HCT116 (cell line): Measurements from ENCODE around the gene ORM1. TPM values are rescaled to one million over a fixed set of nuclear protein-coding genes. Genes with fewer than 3 reads are reported as not detected.

Experiments
- ATAC-seq: fragments of 200-7000 bp; cut with Tn5 transposase; 2 replicates; pipeline ENCODE4 v1.9.1; 2020; ENCODE audit warnings: mild to moderate bottlenecking, moderate library complexity
- BruUV-seq: library from RNA; stranded (reverse); fragments of 400-500 nt; replicated peaks from 2 replicates; lab custom pipeline; 2021; lab: Mats Ljungman, UMichigan
- CTCF ChIA-PET: fragments of 300-600 bp; sonication (Branson Sonifier 250); formaldehyde crosslinking; loops from one replicate; lab custom pipeline; 2021; ENCODE audit warnings: antibody characterized with exemption; lab: Charles Lee
- POLR2A ChIA-PET: fragments of 300-600, 350-600 bp; sonication (Branson Sonifier 250); formaldehyde crosslinking; loops from one replicate; lab custom pipeline; 2021; ENCODE audit warnings: antibody characterized with exemption; lab: Charles Lee
- RAD21 ChIA-PET, 2 experiments: fragments of 300-600 bp; sonication (Branson Sonifier 250); formaldehyde crosslinking; loops; one replicate each; lab custom pipeline; 2023; ENCODE audit warnings: low total read pairs in 2 of 2; ENCODE audit not compliant: uncharacterized antibody in 2 of 2, unreplicated experiment in 2 of 2, low non-redundant PET in 1 of 2; lab: Charles Lee
- DNase-seq: peaks from one replicate; pipeline ENCODE4 v3.0.0-alpha.2; 2010; ENCODE audit warnings: low read depth, low spot score
- H2AFZ ChIP-seq: fragments of 200-600 bp; shearing (Covaris generic), sonication (generic); 2 replicates; pipeline ENCODE4 v1.6.1; 2017; ENCODE audit warnings: low read depth, mixed run types, mixed read lengths, antibody characterized with exemption, low read length; ENCODE audit not compliant: poor library complexity, severe bottlenecking
- H3K27ac ChIP-seq: 2 replicates; pipeline ENCODE4 v1.5.1; 2012; ENCODE audit warnings: low read depth, low read length
- H3K27me3 ChIP-seq: fragments of 200-600 bp; sonication (generic); 2 replicates; pipeline ENCODE4 v1.6.1; 2016; ENCODE audit warnings: mixed run types, low read length, mixed read lengths; ENCODE audit not compliant: insufficient read depth
- H3K36me3 ChIP-seq, 2 experiments: fragments of 200-500 bp in 1 of 2; fragments of 200-600 bp in 1 of 2; sonication (Bioruptor generic) in 1 of 2; sonication (generic) in 1 of 2; 2 replicates each; pipeline versions ENCODE4 v1.5.1 to v1.6.1; 2014 to 2016; ENCODE audit warnings: low read length in 2 of 2, inconsistent platforms in 1 of 2, mixed read lengths in 1 of 2, mixed run types in 1 of 2; ENCODE audit not compliant: insufficient read depth in 2 of 2, control insufficient read depth in 1 of 2
- H3K4me1 ChIP-seq, 2 experiments: fragments of 200-600 bp in 1 of 2; sonication (generic) in 1 of 2; 2 replicates each; pipeline versions ENCODE4 v1.5.1 to v1.6.1; 2012 to 2017; ENCODE audit warnings: low read length in 2 of 2, inconsistent platforms in 1 of 2, mild to moderate bottlenecking in 1 of 2, mixed read lengths in 1 of 2, mixed run types in 1 of 2, moderate library complexity in 1 of 2; ENCODE audit not compliant: insufficient read depth in 2 of 2, control insufficient read depth in 1 of 2
- H3K4me2 ChIP-seq: fragments of 200-600 bp; sonication (generic); 2 replicates; pipeline ENCODE4 v1.6.1; 2017; ENCODE audit warnings: mixed run types, low read length, mixed read lengths
- H3K4me3 ChIP-seq, 2 experiments: fragments of 200-600 bp in 1 of 2; sonication (generic) in 1 of 2; replicated peaks in 1 of 2; 2 replicates each; pipeline ENCODE4 v1.5.1; 2011 to 2016; ENCODE audit warnings: low read length in 2 of 2, control low read depth in 1 of 2, low read depth in 1 of 2, mild to moderate bottlenecking in 1 of 2, mixed read lengths in 1 of 2, mixed run types in 1 of 2
- H3K79me2 ChIP-seq: fragments of 200-600 bp; sonication (generic); 2 replicates; pipeline ENCODE4 v1.6.1; 2017; ENCODE audit warnings: mild to moderate bottlenecking, mixed run types, low read length, moderate library complexity, mixed read lengths; ENCODE audit not compliant: insufficient read depth
- H3K9ac ChIP-seq: fragments of 200-600 bp; sonication (generic); 2 replicates; pipeline ENCODE4 v1.6.1; 2016; ENCODE audit warnings: low read length, mixed read lengths
- H3K9me2 ChIP-seq: fragments of 200-600 bp; sonication (generic), shearing (Covaris generic); 2 replicates; pipeline ENCODE4 v1.6.1; 2017; ENCODE audit warnings: mixed run types, mild to moderate bottlenecking, moderate library complexity; ENCODE audit not compliant: insufficient read depth
- H3K9me3 ChIP-seq, 2 experiments: fragments of 200-500 bp in 1 of 2; fragments of 200-600 bp in 1 of 2; sonication (Bioruptor generic) in 1 of 2; sonication (generic) in 1 of 2; 2 replicates each; pipeline ENCODE4 v1.6.1; 2014 to 2017; ENCODE audit warnings: low read length in 2 of 2, mixed read lengths in 2 of 2, inconsistent platforms in 1 of 2, low read depth in 1 of 2, mild to moderate bottlenecking in 1 of 2, mixed run types in 1 of 2, moderate library complexity in 1 of 2; ENCODE audit not compliant: control insufficient read depth in 1 of 2, insufficient read depth in 1 of 2
- H4K20me1 ChIP-seq: fragments of 200-600 bp; sonication (generic), shearing (Covaris generic); 2 replicates; pipeline ENCODE4 v1.6.1; 2017; ENCODE audit warnings: mixed run types, mild to moderate bottlenecking, moderate library complexity; ENCODE audit not compliant: insufficient read depth
- ATF3 ChIP-seq: IDR thresholded peaks from 2 replicates; pipeline ENCODE4 v1.6.1; 2012
- CBX3 ChIP-seq: IDR thresholded peaks from 2 replicates; pipeline ENCODE4 v1.6.1; 2012; ENCODE audit warnings: low read depth
- EGR1 ChIP-seq: IDR thresholded peaks from 2 replicates; pipeline ENCODE4 v1.6.1; 2012; ENCODE audit warnings: low read depth
- ELF1 ChIP-seq: IDR thresholded peaks from 2 replicates; pipeline ENCODE4 v1.6.1; 2012; ENCODE audit warnings: low read depth, borderline replicate concordance
- EZH2 ChIP-seq: fragments of 200-600 bp; sonication (generic); IDR thresholded peaks from 2 replicates; pipeline ENCODE4 v1.6.1; 2017; ENCODE audit warnings: antibody characterized with exemption, mixed run types
- EZH2phosphoT487 ChIP-seq: fragments of 200-600 bp; IDR thresholded peaks from 2 replicates; pipeline ENCODE4 v1.6.1; 2018; ENCODE audit warnings: antibody characterized with exemption, borderline replicate concordance
- FOSL1 ChIP-seq: IDR thresholded peaks from 2 replicates; pipeline ENCODE4 v1.6.1; 2012; ENCODE audit warnings: low read depth
- JUND ChIP-seq: IDR thresholded peaks from 2 replicates; pipeline ENCODE4 v1.6.1; 2012
- MAX ChIP-seq: IDR thresholded peaks from 2 replicates; pipeline ENCODE4 v1.6.1; 2012
- POLR2A ChIP-seq: IDR thresholded peaks from 2 replicates; pipeline ENCODE4 v1.7.0; 2011; ENCODE audit warnings: borderline replicate concordance; ENCODE audit not compliant: insufficient read depth, insufficient read length; ENCODE audit errors: extremely low read depth
- POLR2AphosphoS5 ChIP-seq: IDR thresholded peaks from 2 replicates; pipeline ENCODE4 v1.6.1; 2011; ENCODE audit warnings: mild to moderate bottlenecking, low read depth, low read length, moderate library complexity
- RAD21 ChIP-seq: IDR thresholded peaks from 2 replicates; pipeline ENCODE4 v1.6.1; 2012; ENCODE audit warnings: low read depth, mild to moderate bottlenecking
- SIN3A ChIP-seq: IDR thresholded peaks from 2 replicates; pipeline ENCODE4 v1.6.1; 2012; ENCODE audit warnings: low read depth
- SP1 ChIP-seq: IDR thresholded peaks from 2 replicates; pipeline ENCODE4 v1.6.1; 2012; ENCODE audit warnings: low read depth
- SRF ChIP-seq: IDR thresholded peaks from 2 replicates; pipeline ENCODE4 v1.6.1; 2012; ENCODE audit warnings: low read depth
- YY1 ChIP-seq: IDR thresholded peaks from 2 replicates; pipeline ENCODE4 v1.6.1; 2011; ENCODE audit warnings: low read length, low read depth, moderate library complexity, mild to moderate bottlenecking; ENCODE audit not compliant: insufficient replicate concordance; ENCODE audit errors: extremely low read depth
- ZBTB33 ChIP-seq: IDR thresholded peaks from 2 replicates; pipeline ENCODE4 v1.6.1; 2011; ENCODE audit warnings: mild to moderate bottlenecking, low read length, moderate library complexity; ENCODE audit not compliant: insufficient replicate concordance; ENCODE audit errors: extremely low read depth
- ZFX ChIP-seq: fragments of 450-650 bp; IDR thresholded peaks from 2 replicates; pipeline ENCODE4 v1.6.1; 2017
- intact Hi-C: fragments of 100-400 bp; cut with micrococcal nuclease; formaldehyde crosslinking; loops from 2 replicates; pipeline ENCODE4 v1.10.0; 2022
- total RNA-seq: library from RNA; stranded (reverse); gene quantifications from one replicate; pipeline ENCODE4 v1.2.1, GENCODE V29; 2021; ENCODE audit not compliant: unreplicated experiment

ORM1 gene
- total RNA-seq, 1 experiment from 2014 or later = 5.6 TPM

- intact Hi-C loops = no loop called here
- no peak overlapping the region for H3K9ac ChIP-seq
These were observed 36.7 kb upstream of the ORM1 start for GRCh38 chr9:114286146-114286679.

More at GRCh38 chr9:114286146-114286679, 36.7 kb upstream of the ORM1 start:
- BruUV-seq = no TSS peak
- TF ChIP-seq ZBTB33 (no peak), ATF3 (no peak), SP1 (no peak), FOSL1 (no peak), ELF1 (no peak), RAD21 (no peak), CBX3 (no peak), EGR1 (no peak), SIN3A (no peak), SRF (no peak), YY1 (no peak), POLR2AphosphoS5 (no peak), ZFX (no peak), EZH2phosphoT487 (no peak), EZH2 (no peak), MAX (no peak), JUND (no peak), POLR2A (no peak)
- no peak for ATAC-seq
- POLR2A ChIA-PET = no interaction called here
- H3K9me3 ChIP-seq = no peaks in the 10 kb centered on the region
- H3K36me3 ChIP-seq = no peaks in the 10 kb centered on the region
- H3K27ac ChIP-seq = no peak overlapping the region
- no peak overlapping the region for H3K4me2 ChIP-seq
- no peaks in the 10 kb centered on the region for H3K27me3 ChIP-seq
- CTCF ChIA-PET = no interaction called here
- no peaks in the 10 kb centered on the region for H3K79me2 ChIP-seq
- H3K9me2 ChIP-seq = no peaks in the 10 kb centered on the region
- H3K4me1 ChIP-seq = no peaks in the 10 kb centered on the region
- no peaks in the 10 kb centered on the region for H4K20me1 ChIP-seq
- DNase-seq = no peak
- H2AFZ ChIP-seq = no peak overlapping the region
- RAD21 ChIA-PET = no interaction called here
- H3K4me3 ChIP-seq = no peak overlapping the region
